ENCODE data around the gene RPS6KB1.
"Not testable (repeated sequence)": the region's sequence is repeated elsewhere in the genome, so short reads cannot be mapped to it uniquely, and the experiment has no call there.

DNA sequence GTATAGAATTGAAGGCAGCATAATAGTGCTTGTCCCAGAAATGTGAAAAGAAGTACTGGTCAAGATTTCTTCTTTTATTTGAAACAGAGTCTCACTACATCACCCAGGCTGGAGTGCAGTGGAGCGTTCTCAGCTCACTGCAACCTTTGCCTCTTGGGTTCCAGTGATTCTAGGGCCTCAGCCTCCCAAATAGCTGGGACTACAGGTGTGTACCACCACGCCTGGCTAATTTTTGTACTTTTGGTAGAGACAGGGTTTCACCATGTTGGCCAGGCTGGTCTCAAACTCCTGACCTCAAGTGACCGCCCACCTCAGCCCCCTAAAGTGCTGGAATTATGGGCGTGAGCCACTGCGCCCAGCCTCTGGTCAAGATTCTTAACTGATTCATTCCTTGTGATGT lies 27.7 kb downstream of the RPS6KB1 start:
- TF ChIP-seq, protein P1, sequence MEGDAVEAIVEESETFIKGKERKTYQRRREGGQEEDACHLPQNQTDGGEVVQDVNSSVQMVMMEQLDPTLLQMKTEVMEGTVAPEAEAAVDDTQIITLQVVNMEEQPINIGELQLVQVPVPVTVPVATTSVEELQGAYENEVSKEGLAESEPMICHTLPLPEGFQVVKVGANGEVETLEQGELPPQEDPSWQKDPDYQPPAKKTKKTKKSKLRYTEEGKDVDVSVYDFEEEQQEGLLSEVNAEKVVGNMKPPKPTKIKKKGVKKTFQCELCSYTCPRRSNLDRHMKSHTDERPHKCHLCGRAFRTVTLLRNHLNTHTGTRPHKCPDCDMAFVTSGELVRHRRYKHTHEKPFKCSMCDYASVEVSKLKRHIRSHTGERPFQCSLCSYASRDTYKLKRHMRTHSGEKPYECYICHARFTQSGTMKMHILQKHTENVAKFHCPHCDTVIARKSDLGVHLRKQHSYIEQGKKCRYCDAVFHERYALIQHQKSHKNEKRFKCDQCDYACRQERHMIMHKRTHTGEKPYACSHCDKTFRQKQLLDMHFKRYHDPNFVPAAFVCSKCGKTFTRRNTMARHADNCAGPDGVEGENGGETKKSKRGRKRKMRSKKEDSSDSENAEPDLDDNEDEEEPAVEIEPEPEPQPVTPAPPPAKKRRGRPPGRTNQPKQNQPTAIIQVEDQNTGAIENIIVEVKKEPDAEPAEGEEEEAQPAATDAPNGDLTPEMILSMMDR (IDR thresholded peaks at IDR 0.05) = not testable (repeated sequence)
- TF ChIP-seq POLR2AphosphoS5, POLR2A (IDR thresholded peaks at IDR 0.05): not testable (repeated sequence)
